ENCODE measurements around the gene PRUNE2. TPM values are rescaled to one million over a fixed set of nuclear protein-coding genes. Genes with fewer than 3 reads are reported as not detected.

PRUNE2 gene
- total and polyA plus RNA-seq, 12 donors, result 0.87 to 5.7 (median 1.6) TPM

DNA sequence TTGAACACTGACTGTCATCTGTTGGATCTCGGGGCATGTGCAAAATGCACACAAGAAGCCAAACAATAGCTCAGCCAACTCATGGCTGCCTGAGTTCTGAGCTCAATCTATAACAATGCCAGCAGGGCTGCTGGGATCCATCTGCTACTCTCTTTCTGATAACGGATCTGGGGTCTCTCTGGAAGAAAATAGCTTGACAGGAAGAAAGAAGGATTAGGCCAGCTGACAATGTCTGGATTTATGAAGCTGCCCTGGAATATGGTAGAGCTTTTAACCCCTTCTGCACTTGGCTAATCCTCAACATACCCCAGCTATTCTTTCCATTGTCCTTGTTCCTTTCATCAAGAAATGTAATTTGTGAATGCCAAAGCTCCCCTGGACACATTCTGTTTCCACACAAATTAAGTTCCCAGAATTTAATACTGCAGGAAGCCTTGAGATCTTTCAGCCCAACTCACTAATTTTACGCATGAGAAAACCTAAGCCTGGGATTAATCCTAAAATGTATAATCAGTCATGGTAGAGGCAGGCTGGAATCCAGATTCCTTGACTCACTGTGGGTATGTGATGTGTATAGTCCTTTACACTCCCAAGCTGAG lies 204.4 kb downstream of the PRUNE2 start:
- TF ChIP-seq, protein P1, sequence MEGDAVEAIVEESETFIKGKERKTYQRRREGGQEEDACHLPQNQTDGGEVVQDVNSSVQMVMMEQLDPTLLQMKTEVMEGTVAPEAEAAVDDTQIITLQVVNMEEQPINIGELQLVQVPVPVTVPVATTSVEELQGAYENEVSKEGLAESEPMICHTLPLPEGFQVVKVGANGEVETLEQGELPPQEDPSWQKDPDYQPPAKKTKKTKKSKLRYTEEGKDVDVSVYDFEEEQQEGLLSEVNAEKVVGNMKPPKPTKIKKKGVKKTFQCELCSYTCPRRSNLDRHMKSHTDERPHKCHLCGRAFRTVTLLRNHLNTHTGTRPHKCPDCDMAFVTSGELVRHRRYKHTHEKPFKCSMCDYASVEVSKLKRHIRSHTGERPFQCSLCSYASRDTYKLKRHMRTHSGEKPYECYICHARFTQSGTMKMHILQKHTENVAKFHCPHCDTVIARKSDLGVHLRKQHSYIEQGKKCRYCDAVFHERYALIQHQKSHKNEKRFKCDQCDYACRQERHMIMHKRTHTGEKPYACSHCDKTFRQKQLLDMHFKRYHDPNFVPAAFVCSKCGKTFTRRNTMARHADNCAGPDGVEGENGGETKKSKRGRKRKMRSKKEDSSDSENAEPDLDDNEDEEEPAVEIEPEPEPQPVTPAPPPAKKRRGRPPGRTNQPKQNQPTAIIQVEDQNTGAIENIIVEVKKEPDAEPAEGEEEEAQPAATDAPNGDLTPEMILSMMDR (IDR thresholded peaks at IDR 0.05), result no peak
- no peak for ATAC-seq

DNA sequence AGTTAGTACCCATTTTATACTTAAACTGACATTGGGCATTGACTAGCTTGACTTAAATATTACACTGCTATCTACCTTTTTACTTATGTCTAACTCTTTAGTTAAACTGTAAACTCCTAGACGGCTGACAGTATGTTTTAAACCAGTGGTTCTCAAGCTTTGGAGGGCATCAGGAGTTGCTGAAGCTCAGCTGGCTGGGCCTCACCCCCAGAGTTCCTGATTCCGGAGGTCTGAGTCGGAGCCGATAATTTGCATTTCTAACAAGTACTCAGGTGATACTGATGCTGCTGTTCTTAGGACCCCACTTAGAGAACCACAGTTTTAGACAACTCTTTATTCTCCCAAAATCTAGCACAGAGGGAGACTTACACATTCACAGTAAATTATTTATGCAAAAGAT lies 205.0 kb downstream of the PRUNE2 start:
- H3K4me3 ChIP-seq, result no peak overlapping the region
- DNase-seq (no peak), ATAC-seq (no peak)
- H3K36me3 ChIP-seq, result no peaks in the 10 kb centered on the region
- 83 to 89% methylated on average over 4 of the region's 4 CpGs for WGBS, 2 donors
- no peak overlapping the region for H3K27ac ChIP-seq
- TF ChIP-seq, protein P1 (IDR thresholded peaks at IDR 0.05), result no peak
- H3K4me1 ChIP-seq, result peaks cover 0 to 32% (median 0%) of the 10 kb centered on the region in 9 donors
- no peaks in the 10 kb centered on the region for H3K9me3 ChIP-seq
- intact Hi-C loops (cut with DNase I), result loop anchor here in 5 of 10 donors (5.0 to 10.0 kb wide), 5 partner anchors 34 to 299 kb away; no protein-coding TSS in a partner anchor
- peaks cover 0 to 28% (median 7%) of the 10 kb centered on the region in 7 donors for H3K27me3 ChIP-seq

More for the DNA sequence above, 204.4 kb downstream of the PRUNE2 start:
- Histone ChIP-seq H3K27ac (no peak overlapping the region), H3K4me1 (peaks cover 0 to 32% (median 0%) of the 10 kb centered on the region in 9 donors), H3K4me3 (no peak overlapping the region), H3K27me3 (peaks cover 0 to 31% (median 10%) of the 10 kb centered on the region in 7 donors), H3K36me3 (no peaks in the 10 kb centered on the region), H3K9me3 (no peaks in the 10 kb centered on the region)
- no peak for DNase-seq
- 42 to 43% methylated on average over 3 of the region's 3 CpGs for WGBS, 2 donors
- intact Hi-C loops (cut with DNase I), result loop anchor here in 5 of 10 donors (5.0 to 10.0 kb wide), 5 partner anchors 34 to 299 kb away; no protein-coding TSS in a partner anchor

DNA sequence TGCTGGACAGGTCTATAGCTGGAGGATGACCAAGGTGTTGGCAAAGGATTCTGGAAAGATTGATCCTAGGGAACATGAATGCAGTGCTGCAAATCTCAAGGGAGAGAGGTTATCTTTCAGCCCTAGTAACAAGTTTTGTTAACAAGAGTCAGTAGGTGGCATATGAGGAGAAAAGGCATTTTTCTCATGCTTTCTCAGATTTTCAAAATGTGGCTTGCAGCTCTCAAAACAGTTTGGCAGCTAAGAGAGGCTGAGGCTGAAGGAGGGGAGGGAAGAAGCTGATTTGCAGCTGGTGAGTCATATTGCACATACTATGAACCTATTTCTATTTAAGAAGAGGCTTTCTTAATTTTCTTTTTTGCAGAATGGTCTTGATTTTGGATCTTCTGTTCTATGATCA lies 205.9 kb downstream of the PRUNE2 start:
- Histone ChIP-seq H3K27me3 (peaks cover 0 to 19% (median 0%) of the 10 kb centered on the region in 7 donors), H3K36me3 (no peaks in the 10 kb centered on the region), H3K4me1 (peaks cover 0 to 31% (median 0%) of the 10 kb centered on the region in 9 donors), H3K9me3 (no peaks in the 10 kb centered on the region), H3K27ac (no peak overlapping the region), H3K4me3 (no peak overlapping the region)
- TF ChIP-seq, protein P1 (IDR thresholded peaks at IDR 0.05), result no peak
- intact Hi-C loops (cut with DNase I), result loop anchor here in 5 of 10 donors (5.0 to 10.0 kb wide), 5 partner anchors 33 to 298 kb away; no protein-coding TSS in a partner anchor
- ATAC-seq (no peak), DNase-seq (no peak)

DNA sequence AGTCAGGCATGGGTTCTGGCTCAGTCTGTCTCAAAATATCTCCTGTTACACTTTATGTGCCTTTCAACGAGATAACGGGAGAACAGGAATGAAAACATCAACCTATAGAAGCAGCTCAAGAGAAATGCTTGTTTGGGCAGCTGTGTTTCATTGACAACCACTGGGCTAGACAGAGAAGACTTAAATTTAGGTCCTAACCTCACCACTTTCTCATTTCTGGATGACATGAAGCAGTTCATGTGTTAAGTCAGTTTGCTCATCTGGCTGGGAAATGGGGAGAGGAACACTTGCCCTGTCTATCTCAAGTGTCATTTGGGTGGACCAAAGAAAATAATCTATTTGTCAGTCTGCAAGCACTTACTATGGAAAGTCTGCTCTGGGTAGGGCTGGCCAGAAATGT lies 208.4 kb downstream of the PRUNE2 start:
- Histone ChIP-seq H3K4me1 (peaks cover 0 to 19% (median 0%) of the 10 kb centered on the region in 9 donors), H3K27ac (no peak overlapping the region), H3K27me3 (peaks cover 0 to 32% (median 8%) of the 10 kb centered on the region in 7 donors), H3K4me3 (no peak overlapping the region), H3K36me3 (no peaks in the 10 kb centered on the region), H3K9me3 (no peaks in the 10 kb centered on the region)
- ATAC-seq (no peak), DNase-seq (no peak)
- TF ChIP-seq, protein P1 (IDR thresholded peaks at IDR 0.05), result no peak
- intact Hi-C loops (cut with DNase I), result no loop called here
- 22 to 49% methylated on average over 2 of the region's 2 CpGs for WGBS, 2 donors

Measured in heart right ventricle (tissue), 16 donors.